HuH-7 (cell line): ENCODE measurements around the gene DRC7.
"Not testable (repeated sequence)": the region's sequence is repeated elsewhere in the genome, so short reads cannot be mapped to it uniquely, and the experiment has no call there.

Source experiments
- DNase-seq: peaks from one replicate; pipeline ENCODE4 v3.0.0; 2011; ENCODE audit warnings: low spot score

Gene DRC7

DNA sequence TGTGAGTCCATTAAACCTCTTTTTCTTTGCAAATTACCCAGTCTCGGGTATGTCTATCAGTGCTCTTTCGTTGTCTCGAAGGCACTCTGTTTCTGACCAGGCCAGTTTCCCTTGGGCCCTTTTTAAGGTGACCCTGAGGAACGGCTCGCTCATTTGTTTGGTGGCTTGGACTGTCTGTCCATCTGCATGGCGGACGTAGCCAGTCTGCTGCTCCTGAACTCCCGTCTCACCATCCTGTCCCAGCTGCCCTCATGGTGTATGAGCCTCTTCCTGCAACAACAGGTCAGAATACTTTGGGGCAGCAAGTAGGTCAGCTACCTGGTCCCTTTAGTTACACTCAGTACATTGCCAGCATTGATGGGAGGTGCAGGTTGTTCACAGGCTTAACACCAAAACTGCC, 19.0 kb downstream of the DRC7 start:
- DNase-seq = no peak

DNA sequence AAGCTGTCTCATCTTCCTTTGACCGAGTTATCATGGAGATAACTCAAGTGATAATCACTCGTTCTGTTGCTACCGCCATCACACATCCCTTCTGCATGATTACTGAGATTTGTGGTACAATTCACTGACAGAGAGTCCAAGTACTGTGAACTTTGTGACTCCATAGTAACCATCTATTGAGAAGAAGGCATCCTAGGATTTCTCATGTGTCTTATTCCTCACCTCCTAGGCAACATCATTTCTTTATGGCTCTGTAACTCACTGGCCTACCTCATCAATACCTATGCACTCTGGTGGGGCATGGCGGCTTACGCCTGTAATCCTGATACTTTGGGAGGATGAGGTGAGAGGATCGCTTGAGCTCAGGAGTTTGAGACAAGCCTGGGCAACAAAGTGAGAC, 19.4 kb downstream of the DRC7 start:
- no peak for DNase-seq

GRCh38 chr16:57720142-57720575, 25.6 kb downstream of the DRC7 start:
- DNase-seq = peak; percentile 72

DNA sequence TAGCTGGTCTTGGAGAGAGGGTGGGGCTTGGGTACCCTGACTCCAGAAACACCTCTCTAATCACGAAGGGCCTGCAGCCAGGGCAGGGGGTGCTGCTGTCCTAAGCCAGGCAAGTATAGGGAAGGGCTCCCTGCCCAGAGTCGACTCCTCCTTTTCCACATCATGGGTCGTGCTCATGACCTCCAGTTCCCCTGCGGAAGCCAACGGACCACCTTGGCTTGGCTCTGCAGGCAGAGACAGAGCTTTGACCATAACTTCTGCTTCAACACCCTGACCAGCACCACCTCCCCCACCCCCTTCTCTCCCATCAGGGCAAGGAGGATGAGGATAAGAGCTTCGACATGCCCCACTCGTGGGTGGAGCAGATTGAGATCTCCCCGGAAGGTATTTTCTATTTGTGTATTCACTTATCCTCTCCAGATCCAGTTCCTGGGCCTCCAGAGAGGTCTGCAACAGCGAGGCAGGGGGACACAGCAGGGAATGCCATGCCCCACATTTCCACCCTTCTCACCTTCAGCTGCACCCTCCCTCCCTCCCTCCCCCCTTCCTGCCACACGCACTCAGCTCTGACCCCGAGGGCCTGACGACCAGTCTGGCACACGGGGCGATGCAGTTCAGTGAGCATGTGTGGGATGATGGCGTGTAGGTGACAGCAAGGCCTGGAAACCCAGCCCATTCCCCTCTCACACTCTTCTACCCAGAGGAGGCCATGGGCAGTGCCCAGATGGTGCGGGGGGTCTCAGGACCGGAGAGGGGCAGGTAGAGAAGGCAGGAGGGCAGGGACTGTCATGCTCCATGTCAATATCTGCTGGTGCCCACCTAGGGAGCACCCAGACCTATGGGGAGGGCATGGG, 27.0 kb downstream of the DRC7 start:
- DNase-seq = no peak

DNA sequence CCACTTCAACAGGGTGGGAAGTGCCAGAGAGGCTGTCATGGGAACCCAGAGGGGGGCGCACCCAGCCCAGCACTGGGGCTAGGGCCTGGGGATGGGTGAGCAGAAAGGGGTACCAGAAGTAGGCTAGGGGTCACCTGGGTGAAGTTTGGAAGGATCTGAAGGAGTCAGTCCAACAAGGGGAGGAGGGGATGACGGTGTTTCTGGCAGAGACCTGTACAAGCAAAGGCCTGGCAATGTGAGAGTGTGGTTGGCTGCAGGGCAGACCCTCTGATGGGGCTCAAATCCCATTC, 27.5 kb downstream of the DRC7 start:
- no peak for DNase-seq

DNA sequence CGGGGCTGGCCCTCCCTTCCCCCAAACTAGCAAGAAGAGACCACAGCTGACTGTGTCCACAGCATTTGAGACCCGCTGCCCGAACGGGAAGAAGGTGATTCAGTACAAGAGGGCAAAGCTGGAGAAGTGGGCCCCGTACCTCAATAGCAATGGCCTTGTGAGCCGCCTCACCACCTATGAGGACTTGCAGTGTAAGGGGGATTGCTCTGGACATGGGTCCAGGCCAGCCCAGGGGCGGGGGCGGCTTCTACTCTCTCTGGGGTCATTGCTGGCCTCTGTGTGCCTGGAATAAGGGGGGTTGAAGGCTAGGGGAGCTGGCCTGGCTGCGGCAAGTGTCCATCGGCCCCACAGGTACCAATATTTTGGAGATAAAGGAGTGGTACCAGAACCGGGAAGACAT, 28.0 kb downstream of the DRC7 start:
- no peak for DNase-seq

DNA sequence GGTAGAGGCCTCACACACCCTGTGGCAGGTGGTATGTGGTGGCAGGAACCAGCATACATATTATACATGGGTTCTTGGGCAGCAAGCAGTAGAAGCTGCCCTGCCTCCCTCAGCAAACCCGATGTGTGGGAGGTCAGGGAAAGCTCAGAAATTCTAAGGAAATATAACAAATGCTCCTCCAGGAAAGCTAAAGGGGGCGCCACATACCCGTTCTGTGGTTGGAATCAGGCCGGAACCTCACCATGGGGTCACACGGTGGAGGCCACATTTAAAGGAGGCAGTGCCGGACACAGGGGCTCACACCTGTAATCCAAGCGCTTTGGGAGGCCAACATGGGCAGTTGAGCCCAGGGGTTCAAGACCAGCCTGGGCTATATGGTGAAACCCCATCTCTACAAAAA, 28.6 kb downstream of the DRC7 start:
- DNase-seq = peak; percentile 50

- DNase-seq = no peak
These were observed 29.9 kb downstream of the DRC7 start for GRCh38 chr16:57724531-57724930.

GRCh38 chr16:57725151-57725550, 30.5 kb downstream of the DRC7 start:
- no peak for DNase-seq

- DNase-seq = no peak
These were observed 30.9 kb downstream of the DRC7 start for GRCh38 chr16:57725554-57725953.

GRCh38 chr16:57725976-57726375, 31.4 kb downstream of the DRC7 start:
- DNase-seq = no peak

DNA sequence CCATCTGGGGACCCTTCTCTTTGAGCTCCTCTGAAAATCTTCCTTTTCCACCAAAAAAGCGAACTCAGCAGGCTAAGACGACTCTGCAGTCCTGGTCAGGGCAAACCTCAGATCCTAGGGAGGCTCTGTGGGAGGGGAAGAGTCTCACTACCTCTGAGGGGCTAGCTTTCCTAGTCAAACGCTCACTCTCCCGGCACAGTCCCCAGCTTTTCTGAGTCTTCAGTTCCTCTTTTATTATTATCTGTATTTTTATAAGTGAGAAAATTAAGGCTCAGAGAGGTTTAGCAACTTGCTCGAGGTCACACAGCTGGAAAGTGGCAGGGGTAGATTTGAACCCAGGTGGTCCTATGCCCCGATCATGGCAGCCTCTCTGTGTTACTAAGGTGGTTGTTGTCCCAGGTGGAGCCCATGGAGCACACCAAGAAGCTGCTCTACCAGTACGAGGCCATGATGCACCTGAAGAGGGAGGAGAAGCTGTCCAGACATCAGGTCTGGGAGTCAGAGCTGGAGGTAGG, 31.9 kb downstream of the DRC7 start:
- DNase-seq = no peak

DNA sequence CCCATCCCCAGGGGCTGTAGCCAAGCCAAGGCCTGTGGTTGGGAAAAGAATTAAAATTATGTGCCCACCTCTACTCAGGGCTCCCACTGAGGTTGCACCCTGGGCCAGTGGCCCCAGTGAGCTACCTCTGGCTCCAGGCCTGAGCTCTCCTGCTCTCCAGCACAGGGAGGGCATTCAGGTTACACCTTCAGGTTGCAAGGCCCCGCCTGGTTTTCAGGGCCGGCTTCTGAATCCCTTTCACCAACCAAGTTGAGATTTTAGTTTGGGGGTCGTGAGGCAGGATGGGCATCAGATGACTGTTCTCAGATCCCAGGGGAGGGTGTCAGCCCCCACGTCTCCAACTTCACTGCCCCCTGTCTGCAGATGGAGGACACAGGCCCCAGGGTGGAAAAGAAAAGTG, 33.0 kb downstream of the DRC7 start:
- no peak for DNase-seq

DNA sequence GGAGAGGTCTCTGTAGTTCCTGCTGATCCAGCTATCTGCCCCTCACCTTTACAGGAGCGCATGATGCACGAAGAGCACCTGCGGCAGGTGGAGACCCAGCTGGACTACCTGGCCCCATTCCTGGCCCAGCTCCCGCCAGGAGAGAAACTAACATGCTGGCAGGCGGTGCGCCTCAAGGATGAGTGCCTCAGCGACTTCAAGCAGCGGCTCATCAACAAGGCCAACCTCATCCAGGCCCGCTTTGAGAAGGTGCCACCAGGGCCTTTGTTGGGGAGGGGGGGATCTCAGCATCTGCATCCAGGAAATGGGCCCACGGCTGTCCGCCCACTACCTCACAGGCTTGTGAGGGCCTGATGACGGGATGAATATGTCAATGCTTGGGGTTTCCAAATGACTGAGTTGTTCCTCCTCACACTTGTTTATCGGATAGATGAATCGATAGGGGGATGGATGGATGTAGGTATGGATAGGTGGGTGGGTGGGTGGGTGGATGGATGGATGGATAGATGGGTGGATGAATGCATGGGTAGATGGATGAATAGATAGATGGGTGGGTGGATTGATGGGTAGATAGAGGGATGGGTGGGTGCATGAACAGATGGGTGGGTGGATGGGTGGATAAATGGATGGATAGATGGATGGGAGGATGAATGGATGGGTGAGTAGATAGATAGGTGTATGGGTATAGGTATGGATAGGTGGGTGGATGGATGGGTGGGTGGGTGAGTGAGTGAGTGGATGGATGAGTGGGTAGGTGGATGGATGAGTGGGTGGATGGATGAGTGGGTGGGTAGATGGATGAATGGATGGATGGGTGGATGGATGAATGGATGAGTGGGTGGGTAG, 34.0 kb downstream of the DRC7 start:
- DNase-seq = no peak

DNA sequence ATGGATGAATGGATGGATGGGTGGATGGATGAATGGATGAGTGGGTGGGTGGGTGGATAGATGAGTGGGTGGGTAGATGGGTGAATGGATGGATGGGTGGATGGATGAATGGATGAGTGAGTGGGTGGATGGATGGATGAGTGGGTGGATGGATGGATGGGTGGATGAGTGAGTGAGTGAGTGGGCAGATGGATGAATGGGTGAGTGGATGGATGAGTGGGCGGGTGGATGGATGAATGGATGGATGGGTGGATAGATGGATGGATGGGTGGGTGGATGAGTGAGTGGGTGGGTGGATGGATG, 34.5 kb downstream of the DRC7 start:
- no peak for DNase-seq

DNA sequence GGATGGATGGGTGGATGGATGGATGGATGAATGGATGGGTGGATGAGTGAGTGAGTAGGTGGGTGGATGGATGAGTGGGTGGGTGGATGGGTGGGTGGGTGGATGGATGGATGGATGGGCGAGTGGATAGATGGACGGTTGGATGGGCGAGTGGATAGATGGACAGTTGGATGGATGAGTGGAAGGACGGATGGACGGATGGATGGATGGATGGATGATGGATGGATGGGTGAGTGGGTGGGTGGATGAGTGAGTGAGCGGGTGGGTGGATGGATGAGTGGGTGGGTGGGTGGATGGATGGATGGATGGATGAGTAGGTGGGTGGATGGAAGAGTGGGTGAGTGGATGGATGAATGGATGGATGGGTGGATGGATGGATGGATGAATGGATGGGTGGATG, 35.2 kb downstream of the DRC7 start:
- not testable (repeated sequence) for DNase-seq

- DNase-seq = no peak
These were observed 36.4 kb downstream of the DRC7 start for GRCh38 chr16:57730771-57731730.

DNA sequence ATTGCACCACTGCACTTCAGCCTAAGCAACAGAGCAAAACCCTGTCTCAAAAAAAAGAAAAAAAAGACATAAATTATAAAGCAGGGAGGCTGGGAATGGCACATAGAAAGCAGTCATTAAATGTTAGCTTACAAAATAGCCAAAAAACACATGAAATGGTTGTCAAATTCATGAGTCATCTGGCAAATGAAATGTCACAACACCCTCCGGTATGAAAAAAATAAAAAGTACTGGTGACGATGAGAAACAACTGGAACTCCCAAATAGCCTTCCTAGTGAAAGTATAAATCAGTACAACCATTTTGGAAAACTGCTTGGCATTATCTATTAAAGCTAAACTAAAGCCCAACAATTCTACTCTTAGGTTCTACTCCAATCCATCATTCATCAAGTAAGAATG, 37.4 kb downstream of the DRC7 start:
- no peak for DNase-seq

GRCh38 chr16:57732714-57733113, 38.1 kb downstream of the DRC7 start:
- DNase-seq = no peak

GRCh38 chr16:57734308-57734924, 39.8 kb downstream of the DRC7 start:
- no peak for DNase-seq

- peak; percentile 98 for DNase-seq
These were observed 40.5 kb downstream of the DRC7 start for GRCh38 chr16:57734925-57735754.
